Activated naive CD4-positive, alpha-beta T cell (primary cell): ENCODE measurements around the gene TERB1.

Source experiments
- DNase-seq, 4 experiments: peaks; one replicate each; lab custom pipeline; 2025; lab: John Stamatoyannopoulos, UW

TERB1 gene

GRCh38 chr16:66705790-66706505 lies 95.4 kb downstream of the TERB1 start:
- DNase-seq = no peak
